A673 (cell line): ENCODE results near the gene TMEM200C.

Experiments used
- CTCF ChIP-seq: fragments of 300-800, 200-600 bp; sonication (generic); conservative IDR thresholded peaks from 2 replicates; pipeline ENCODE4 v1.5.1; 2017; ENCODE audit warnings: low read depth, mild to moderate bottlenecking, antibody characterized with exemption, low read length, moderate library complexity, mixed read lengths
- EZH2 ChIP-seq: fragments of 200-600 bp; sonication (generic); IDR thresholded peaks from 2 replicates; pipeline ENCODE4 v1.6.1; 2017; ENCODE audit warnings: borderline replicate concordance, low read depth, mild to moderate bottlenecking, mixed read lengths, antibody characterized with exemption, low read length; ENCODE audit not compliant: poor library complexity, severe bottlenecking

- no peak for TF ChIP-seq CTCF
- TF ChIP-seq EZH2, result no peak
Measured at GRCh38 chr18:5842653-5843052, 52.7 kb downstream of the TMEM200C start.
